K562 (cell line): ENCODE measurements around the gene IGFALS. TPM values are rescaled to one million over a fixed set of nuclear protein-coding genes. Genes with fewer than 3 reads are reported as not detected.
A peak's percentile ranks its signal among the peaks of the same experiment; 100 is the strongest.

Source experiments
- ATF7 ChIP-seq: fragments of 450-650 bp; IDR thresholded peaks from 2 replicates; pipeline ENCODE4 v1.7.1; 2014; ENCODE audit warnings: mild to moderate bottlenecking, moderate library complexity
- ETS2 ChIP-seq: IDR thresholded peaks from 2 replicates; pipeline ENCODE4 v1.6.1; 2016; ENCODE audit warnings: borderline replicate concordance, missing genetic modification characterization, mild to moderate bottlenecking, moderate library complexity, missing compliant biosample characterization; ENCODE audit not compliant: poor library complexity, severe bottlenecking
- FIP1L1 ChIP-seq: fragments of 200-400 bp; formaldehyde crosslinking; IDR thresholded peaks from 2 replicates; pipeline ENCODE4 v1.6.1; 2018; ENCODE audit warnings: mild to moderate bottlenecking, low read depth, low read length; ENCODE audit not compliant: poor library complexity, severe bottlenecking
- GABPB1 ChIP-seq: sonication (generic); formaldehyde crosslinking; IDR thresholded peaks from 2 replicates; pipeline ENCODE4 v1.8.0; 2022; ENCODE audit warnings: mild to moderate bottlenecking, missing genetic modification reagents
- HSF4 ChIP-seq: fragments of 250-450 bp; sonication (Bioruptor Pico); IDR thresholded peaks from 2 replicates; pipeline ENCODE4 v2.1.2; 2022; ENCODE audit warnings: mild to moderate bottlenecking, moderate library complexity, borderline replicate concordance
- MAX ChIP-seq: sonication (generic); formaldehyde crosslinking; IDR thresholded peaks from 2 replicates; pipeline ENCODE4 v1.9.0; 2022; ENCODE audit warnings: mild to moderate bottlenecking, missing genetic modification reagents
- NEUROD1 ChIP-seq: fragments of 150-350 bp; IDR thresholded peaks from 2 replicates; pipeline ENCODE4 v1.6.1; 2014; ENCODE audit warnings: borderline replicate concordance, low read length, low read depth; ENCODE audit not compliant: partially characterized antibody
- RBFOX2 ChIP-seq: fragments of 200-400 bp; formaldehyde crosslinking; IDR thresholded peaks from 2 replicates; pipeline ENCODE4 v1.6.1; 2017; ENCODE audit warnings: low read depth, mild to moderate bottlenecking, low read length, moderate library complexity
- RBM22 ChIP-seq: fragments of 200-400 bp; formaldehyde crosslinking; IDR thresholded peaks from 2 replicates; pipeline ENCODE4 v1.6.1; 2018; ENCODE audit warnings: low read length, low read depth; ENCODE audit not compliant: poor library complexity, severe bottlenecking
- SRSF3 ChIP-seq: fragments of 200-400 bp; formaldehyde crosslinking; IDR thresholded peaks from 2 replicates; pipeline ENCODE4 v1.6.1; 2016; ENCODE audit warnings: mild to moderate bottlenecking, low read length, moderate library complexity; ENCODE audit not compliant: insufficient read depth
- STAT6 ChIP-seq: sonication (generic); formaldehyde crosslinking; IDR thresholded peaks from 2 replicates; pipeline ENCODE4 v1.8.1; 2023; ENCODE audit warnings: mild to moderate bottlenecking, missing genetic modification reagents
- TRIM25 ChIP-seq: fragments of 450-650 bp; IDR thresholded peaks from 2 replicates; pipeline ENCODE4 v1.7.0; 2016; ENCODE audit warnings: borderline replicate concordance
- XRCC4 ChIP-seq: IDR thresholded peaks from one replicate; pipeline ENCODE4 v1.6.1; 2011; ENCODE audit not compliant: insufficient read depth, insufficient read length; ENCODE audit errors: extremely low read depth
- ZFPM2 ChIP-seq: fragments of 250-450 bp; sonication (Bioruptor Pico); IDR thresholded peaks from 2 replicates; pipeline ENCODE4 v1.5.1; 2022; ENCODE audit warnings: mild to moderate bottlenecking
- ZNF124 ChIP-seq: sonication (generic); formaldehyde crosslinking; IDR thresholded peaks from 2 replicates; pipeline ENCODE4 v1.8.1; 2022; ENCODE audit warnings: missing genetic modification reagents
- ZNF143 ChIP-seq: sonication (generic); formaldehyde crosslinking; IDR thresholded peaks from 2 replicates; pipeline ENCODE4 v1.9.0; 2022; ENCODE audit warnings: mild to moderate bottlenecking, missing genetic modification reagents
- ZNF408 ChIP-seq: fragments of 250-450 bp; sonication (Bioruptor Pico); IDR thresholded peaks from 2 replicates; pipeline ENCODE4 v1.4.0; 2020; ENCODE audit warnings: low read depth, mild to moderate bottlenecking, moderate library complexity
- polyA plus RNA-seq, 8 experiments: library from polyadenylated mRNA; depleted of rRNA in 4 of 8; stranded (reverse) in 5 of 8; unstranded in 3 of 8; fragments of >200 nt; fragmentation: Nextera tagmentation in 2 of 8; fragmentation: Illumina TruSeq in 1 of 8; extraction: Ambion mirVana in 2 of 8; extraction: Trizol in 1 of 8; gene quantifications; 2 replicates each; pipeline versions ENCODE4 v1.2.1 to v1.2.3, GENCODE V29; 2011 to 2014; ENCODE audit warnings: inconsistent platforms in 1 of 8, missing spikeins in 1 of 8
- total RNA-seq, 7 experiments: library from RNA; depleted of rRNA in 6 of 7; stranded (reverse); fragments of >200 nt in 6 of 7; fragmentation: Illumina TruSeq in 2 of 7; extraction: Trizol in 2 of 7; gene quantifications; 2 replicates each; pipeline versions ENCODE4 v1.2.1 to v1.2.3, GENCODE V29; 2011 to 2021; ENCODE audit warnings: low replicate concordance in 1 of 7
- TF ChIP-seq, protein P1 (sequence below): sonication (generic); formaldehyde crosslinking; IDR thresholded peaks from 2 replicates; pipeline ENCODE4 v1.8.0; 2022; ENCODE audit warnings: mild to moderate bottlenecking, low read depth, missing genetic modification reagents
- TF ChIP-seq, protein P2 (sequence below): IDR thresholded peaks from 2 replicates; pipeline ENCODE4 v1.6.1; 2012; ENCODE audit warnings: low read depth, low read length, improper control_type of control experiment, borderline replicate concordance

IGFALS gene
- total and polyA plus RNA-seq, 9 of the 15 experiments (the other 6 are each of a cell fraction or from before 2014, with no cell fraction given) = not detected

DNA sequence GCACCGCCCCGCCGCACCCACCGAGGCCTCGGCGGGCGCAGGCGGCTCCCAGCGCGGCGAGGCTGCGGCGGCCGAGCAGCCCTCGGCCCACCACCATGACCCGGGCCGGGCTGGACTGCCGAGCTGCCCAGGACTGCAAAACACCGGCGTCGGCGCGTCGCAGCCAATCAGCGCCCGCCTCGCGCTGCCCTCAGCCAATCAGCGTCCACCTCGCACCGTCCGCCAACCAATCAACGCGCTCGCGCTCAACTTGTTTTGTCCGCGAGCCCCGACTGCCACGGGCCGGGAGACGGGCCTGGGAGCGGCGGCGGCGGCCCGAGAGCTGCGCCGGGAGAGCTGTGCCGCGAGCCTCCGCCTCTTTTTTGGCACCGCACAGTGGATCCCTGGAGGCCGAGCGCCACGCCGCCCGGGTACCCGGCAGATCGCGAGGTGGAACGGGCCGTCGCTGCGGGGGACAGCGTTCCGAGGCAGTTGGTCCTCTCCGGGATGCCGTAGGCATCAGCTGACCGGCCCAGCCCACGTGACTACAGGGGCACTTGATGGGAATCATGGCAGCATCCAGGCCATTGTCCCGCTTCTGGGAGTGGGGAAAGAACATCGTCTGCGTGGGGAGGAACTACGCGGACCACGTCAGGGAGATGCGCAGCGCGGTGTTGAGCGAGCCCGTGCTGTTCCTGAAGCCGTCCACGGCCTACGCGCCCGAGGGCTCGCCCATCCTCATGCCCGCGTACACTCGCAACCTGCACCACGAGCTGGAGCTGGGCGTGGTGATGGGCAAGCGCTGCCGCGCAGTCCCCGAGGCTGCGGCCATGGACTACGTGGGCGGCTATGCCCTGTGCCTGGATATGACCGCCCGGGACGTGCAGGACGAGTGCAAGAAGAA, 33.4 kb upstream of the IGFALS start, which contains the start of the genes FAHD1 and HAGH (continued):
- no peak for TF ChIP-seq TRIM25
- peak; percentile 79 for TF ChIP-seq RBFOX2
- TF ChIP-seq, protein P1, sequence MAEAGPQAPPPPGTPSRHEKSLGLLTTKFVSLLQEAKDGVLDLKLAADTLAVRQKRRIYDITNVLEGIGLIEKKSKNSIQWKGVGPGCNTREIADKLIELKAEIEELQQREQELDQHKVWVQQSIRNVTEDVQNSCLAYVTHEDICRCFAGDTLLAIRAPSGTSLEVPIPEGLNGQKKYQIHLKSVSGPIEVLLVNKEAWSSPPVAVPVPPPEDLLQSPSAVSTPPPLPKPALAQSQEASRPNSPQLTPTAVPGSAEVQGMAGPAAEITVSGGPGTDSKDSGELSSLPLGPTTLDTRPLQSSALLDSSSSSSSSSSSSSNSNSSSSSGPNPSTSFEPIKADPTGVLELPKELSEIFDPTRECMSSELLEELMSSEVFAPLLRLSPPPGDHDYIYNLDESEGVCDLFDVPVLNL (CRISPR knock-in tag) = peak; percentile 61; the same call in 1 of the 2 replicates
- TF ChIP-seq FIP1L1 = peak; percentile 56
- peak; percentile 50 for TF ChIP-seq ZNF143 (CRISPR knock-in tag)
- TF ChIP-seq ETS2 (tag) = no peak
- TF ChIP-seq, protein P2, sequence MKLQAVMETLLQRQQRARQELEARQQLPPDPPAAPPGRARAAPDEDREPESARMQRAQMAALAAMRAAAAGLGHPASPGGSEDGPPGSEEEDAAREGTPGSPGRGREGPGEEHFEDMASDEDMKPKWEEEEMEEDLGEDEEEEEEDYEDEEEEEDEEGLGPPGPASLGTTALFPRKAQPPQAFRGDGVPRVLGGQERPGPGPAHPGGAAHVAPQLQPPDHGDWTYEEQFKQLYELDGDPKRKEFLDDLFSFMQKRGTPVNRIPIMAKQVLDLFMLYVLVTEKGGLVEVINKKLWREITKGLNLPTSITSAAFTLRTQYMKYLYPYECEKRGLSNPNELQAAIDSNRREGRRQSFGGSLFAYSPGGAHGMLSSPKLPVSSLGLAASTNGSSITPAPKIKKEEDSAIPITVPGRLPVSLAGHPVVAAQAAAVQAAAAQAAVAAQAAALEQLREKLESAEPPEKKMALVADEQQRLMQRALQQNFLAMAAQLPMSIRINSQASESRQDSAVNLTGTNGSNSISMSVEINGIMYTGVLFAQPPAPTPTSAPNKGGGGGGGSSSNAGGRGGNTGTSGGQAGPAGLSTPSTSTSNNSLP = no peak
- no peak for TF ChIP-seq ZNF408 (CRISPR knock-in tag)
- peak; percentile 84 for TF ChIP-seq ATF7
- no peak for TF ChIP-seq ZNF124 (CRISPR knock-in tag)
- TF ChIP-seq RBM22 = no peak
- TF ChIP-seq HSF4 (CRISPR knock-in tag) = no peak
- TF ChIP-seq MAX (CRISPR knock-in tag) = peak; percentile 97
- no peak for TF ChIP-seq STAT6 (CRISPR knock-in tag)
- no peak for TF ChIP-seq XRCC4
- TF ChIP-seq SRSF3 = no peak
- peak; percentile 79 for TF ChIP-seq NEUROD1
- TF ChIP-seq ZFPM2 (CRISPR knock-in tag) = no peak
- peak; percentile 83; the same call in 1 of the 2 replicates for TF ChIP-seq GABPB1 (CRISPR knock-in tag)
